GM19328 (cell line): Measurements from ENCODE around the gene CRYBB1.

Experiments used
- ATAC-seq: cut with Tn5 transposase; IDR thresholded peaks from one replicate; pipeline ENCODE4 v1.9.1; 2021; ENCODE audit warnings: mild to moderate bottlenecking, moderate library complexity; ENCODE audit not compliant: unreplicated experiment

The CRYBB1 gene

DNA sequence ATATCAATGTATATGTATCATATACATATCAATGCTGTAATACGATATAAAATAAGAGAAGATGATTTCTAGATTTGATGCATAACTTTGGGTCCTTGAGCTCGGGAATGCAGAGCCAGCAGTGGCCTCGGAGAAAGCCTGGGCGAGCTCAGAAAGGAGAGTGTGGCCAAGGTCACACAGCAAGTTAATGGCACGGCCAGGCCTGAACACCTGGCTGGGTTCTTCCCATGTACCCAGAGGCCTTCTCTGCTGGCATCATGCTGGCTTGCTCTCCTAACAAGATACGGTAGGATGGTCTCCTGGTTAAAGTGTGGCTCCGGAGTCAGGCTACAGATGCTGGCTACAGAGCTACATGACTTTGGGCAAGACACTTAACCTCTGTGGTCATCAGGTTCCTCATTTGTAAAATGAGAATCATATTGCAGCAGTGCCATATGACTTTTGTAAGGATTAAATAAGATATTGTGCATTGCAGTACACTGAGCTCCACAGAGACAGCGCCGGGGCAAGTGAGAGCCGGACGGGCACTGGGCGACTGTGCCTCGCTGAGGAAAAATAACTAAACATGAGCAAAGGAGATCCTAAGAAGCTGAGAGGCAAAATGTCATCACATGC lies 57.8 kb downstream of the CRYBB1 start:
- ATAC-seq: no peak

DNA sequence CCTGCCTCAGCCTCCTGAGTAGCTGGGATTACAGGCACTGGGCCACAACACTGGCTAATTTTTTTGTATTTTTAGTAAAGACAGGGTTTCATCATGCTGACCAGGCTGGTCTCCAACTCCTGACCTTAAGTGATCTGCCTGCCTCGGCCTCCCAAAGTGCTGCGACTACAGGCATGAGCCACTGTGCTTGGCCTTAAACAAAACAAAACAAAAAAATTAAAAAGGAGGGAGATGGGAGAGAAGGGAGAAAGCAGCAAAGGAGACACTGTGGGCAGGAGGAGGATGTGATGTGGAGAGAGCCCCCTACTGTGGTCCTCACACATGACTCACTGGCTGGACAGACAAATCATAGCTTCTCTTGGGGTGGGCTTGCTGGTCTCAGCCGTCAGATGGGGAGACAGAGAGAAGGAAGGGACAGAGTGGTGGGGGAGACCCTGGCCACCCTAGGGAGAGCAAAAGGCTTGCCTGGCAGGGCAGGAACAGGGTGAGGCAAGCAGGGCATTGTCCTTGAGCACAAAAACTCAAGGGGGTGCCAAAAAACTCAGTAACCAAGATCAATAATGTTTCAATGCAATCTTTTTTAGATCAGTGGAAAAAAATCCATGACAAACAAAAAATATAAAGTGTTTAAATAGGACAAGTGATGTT lies 59.5 kb downstream of the CRYBB1 start:
- no peak for ATAC-seq

DNA sequence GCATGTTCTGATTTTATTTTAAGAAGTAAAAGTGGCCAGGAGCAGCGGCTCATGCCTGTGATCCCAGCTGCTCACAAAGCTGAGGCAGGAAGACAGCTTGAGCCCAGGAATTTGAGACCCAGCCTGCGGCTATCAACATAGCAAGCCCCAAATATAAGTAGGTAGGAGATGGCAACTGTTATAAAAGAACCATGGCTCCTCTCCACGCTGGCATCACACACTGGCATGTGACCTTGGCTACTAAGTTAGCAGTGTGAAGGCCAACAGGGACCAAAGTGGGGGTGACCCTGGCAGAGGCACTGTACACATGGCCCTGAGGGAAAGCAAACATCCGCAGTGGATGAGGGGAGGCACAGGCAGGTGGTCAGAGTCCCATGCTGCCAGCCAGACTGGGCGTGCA lies 60.9 kb downstream of the CRYBB1 start:
- ATAC-seq: no peak

DNA sequence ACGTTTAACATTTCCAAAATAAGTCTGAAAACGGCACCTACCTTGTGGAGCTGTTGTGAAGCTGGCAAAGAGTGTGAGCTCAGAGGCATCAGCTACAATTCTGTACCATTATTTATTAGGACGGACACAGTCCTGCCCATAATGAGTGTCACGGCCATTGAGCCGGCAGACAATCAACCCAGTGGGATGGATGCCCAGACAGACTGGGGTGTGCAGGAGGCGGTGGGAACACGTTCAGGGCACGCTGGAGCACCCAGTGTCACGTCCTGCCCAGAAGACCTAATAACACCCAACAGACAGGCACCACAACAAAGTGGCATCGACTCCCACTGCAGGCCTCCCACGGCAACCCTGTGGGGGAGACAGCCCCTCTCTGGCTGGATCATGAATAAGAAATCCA lies 62.3 kb downstream of the CRYBB1 start:
- no peak for ATAC-seq

DNA sequence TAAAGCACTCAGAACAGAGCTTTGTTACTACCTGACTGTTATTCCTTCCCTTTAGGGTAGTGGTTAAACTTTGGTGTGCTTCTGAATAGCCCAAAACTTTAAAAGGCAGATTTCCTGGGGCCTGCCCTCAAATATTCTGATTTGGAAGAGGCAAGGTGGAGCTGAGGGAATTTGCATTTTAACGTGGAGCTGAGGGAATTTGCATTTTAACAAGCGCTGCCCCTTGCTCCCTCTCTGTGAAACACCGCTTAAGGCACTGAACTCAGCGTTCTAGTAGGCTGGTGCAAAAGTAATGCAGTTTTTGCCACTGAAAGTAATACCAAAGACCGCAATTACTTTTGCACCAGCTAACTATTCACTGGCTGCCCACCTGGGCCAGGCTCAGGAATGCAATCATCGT lies 62.9 kb downstream of the CRYBB1 start:
- no peak for ATAC-seq

DNA sequence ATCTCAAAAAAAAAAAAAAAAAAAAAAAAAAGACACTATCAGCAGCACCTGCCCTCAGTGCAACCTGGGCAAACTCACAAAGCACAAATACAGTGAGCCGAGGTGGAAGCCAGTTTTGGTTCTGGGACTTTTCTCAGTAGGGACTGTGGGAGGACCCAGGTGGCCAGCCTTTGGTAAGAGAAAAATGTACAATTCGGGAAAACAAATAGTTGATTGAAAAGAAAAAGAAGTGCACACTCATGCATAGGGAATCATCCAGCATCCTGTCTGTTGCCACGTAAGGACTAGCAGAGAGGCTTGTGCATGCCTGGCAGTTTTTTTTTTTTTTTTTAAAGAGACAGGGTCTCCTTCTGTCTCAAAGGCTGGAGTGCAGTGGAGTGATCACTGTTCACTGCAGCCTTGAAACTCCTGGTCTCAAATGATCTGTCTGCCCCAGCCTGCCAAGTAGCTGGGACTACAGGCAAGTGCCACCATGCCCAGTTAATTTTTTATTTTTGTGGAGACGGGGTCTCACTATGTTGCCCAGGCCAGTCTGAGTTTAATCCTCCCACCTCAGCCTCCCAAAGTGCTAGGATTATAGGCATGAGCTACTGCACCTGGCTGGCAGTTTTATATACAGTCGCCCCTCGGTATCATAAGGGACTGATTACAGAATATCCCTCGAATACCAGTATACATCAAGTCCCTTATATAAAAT lies 64.6 kb downstream of the CRYBB1 start:
- no peak for ATAC-seq

DNA sequence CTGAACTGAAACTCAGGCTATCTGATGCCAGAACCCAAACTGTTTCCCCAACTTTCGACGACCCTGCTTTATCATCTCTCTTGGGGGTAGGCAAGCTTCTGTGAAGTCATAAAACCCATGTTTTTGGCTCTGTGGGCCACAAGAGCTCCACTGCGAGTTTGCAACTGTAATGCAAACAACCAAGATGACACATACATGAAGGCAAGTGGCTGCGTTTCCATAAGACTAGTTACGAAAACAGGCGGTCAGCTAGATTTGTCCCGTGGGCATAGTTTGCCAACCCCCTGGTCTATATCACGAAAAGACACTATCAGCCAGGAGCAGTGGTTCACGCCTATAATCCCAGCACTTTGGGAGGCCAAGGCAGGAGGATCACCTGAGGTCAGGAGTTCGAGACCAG lies 65.4 kb downstream of the CRYBB1 start:
- ATAC-seq: no peak

DNA sequence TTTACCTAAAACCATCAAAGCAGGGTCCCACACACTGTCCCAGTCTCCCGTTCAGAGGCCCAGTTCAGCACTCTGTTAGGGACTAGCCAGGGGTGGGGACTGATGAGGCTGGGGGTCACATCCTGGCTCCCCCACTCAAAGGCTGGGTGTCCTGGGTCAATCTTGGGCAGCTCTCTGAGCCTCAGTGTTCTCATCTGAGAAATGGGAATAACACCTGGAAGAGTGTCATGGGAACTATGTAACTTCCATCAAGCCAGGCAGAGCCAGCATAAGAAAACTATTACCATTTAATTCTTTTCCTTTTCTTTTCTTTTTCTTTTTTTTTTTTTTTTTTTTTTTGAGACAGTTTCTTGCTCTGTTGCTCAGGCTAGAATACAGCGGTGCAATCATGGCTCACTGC lies 66.3 kb downstream of the CRYBB1 start:
- ATAC-seq: no peak

DNA sequence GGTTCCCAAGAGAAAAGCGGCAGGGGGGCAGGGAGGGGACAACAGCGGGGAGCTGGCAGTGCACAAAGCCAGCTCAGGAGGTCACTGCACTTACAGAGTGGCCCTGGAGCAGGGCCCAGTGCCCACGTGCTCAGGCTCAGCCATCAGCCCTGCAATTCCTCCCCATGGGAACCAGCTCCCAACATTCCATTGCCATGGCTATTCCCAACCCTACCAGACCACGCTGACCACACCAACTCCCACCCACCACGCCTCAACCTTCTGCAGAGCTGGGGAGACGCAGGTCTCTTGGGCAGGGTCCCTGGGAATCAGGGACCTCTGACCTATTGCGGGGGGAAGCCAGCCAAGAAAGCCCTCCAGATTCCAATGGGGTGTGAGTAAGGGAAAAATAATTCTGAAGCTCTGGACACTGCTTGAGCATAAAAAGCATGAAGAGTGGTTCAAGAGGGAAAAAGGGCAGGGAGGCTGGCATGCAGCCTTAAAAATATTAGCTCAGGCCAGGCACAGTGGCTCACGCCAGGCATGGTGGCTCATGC lies 67.3 kb downstream of the CRYBB1 start:
- ATAC-seq: no peak

DNA sequence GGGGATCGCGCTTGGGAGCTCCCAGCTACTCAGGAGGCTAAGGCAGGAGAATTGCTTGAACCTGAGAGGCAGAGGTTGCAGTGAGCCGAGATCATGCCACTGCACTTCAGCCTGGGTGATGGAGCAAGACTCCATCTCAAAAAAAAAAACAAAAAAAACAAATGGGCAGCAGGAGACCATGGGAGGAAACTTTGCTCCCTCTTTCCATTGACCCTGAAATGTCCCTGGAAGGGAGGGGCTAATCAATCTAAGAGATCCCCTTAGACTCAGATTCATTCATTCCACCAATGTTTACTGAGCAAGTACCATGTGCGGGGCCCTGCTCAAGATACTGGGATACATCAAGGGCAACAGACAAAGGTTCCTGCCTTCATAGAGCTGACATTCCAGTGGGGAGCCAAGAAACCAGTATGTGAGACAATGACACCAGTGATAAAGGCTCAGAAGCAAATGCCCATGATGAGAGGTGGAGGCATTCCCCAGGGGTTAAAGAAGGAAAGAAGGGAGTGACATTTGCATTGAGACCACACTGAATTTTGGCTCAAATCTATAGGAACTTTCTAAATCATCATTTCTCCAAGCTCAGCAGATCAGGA lies 67.8 kb downstream of the CRYBB1 start:
- ATAC-seq: no peak
